Measurements from ENCODE around the gene ITPKC. TPM values are rescaled to one million over a fixed set of nuclear protein-coding genes. Genes with fewer than 3 reads are reported as not detected.

ITPKC gene
- total and polyA plus RNA-seq, 2 of the 13 experiments (the other 11 are each of a cell fraction or from before 2014, with no cell fraction given) = 6.9 to 11.2 TPM

DNA sequence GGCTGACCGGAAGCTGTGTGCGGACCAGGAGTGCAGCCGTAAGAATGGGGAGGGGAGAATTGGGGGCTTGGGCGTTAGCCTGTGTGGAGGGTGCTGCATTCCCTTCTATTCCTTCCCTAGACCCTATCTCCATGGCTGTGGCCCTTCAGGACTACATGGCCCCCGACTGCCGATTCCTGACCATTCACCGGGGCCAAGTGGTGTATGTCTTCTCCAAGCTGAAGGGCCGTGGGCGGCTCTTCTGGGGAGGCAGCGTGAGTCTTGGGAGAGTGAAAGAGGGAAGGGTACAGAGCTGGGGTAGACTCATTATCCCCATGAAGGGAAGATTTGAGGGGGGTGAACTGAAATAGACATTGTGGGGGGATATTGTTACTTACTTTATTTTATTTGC lies 58.7 kb downstream of the ITPKC start:
- Histone ChIP-seq H3K4me1 (ENCODE audit: insufficient read depth, low read length) (peaks cover 35% of the 10 kb centered on the region), H4K20me1 (ENCODE audit: insufficient read depth, low read length) (no peaks in the 10 kb centered on the region), H3K4me2 (ENCODE audit: low read depth, low read length) (no peak overlapping the region), H3K27ac (ENCODE audit: extremely low read length, insufficient read depth, low read length) (no peak overlapping the region), H3K9me3 (ENCODE audit: low read length) (no peaks in the 10 kb centered on the region), H3K4me3 (replicated peaks in 1 of 3; ENCODE audit: insufficient read depth in 1 of 3, low read depth in 2 of 3, low read length in 3 of 3) (no peak overlapping the region), H2AFZ (ENCODE audit: low read length) (no peak overlapping the region), H3K27me3 (ENCODE audit: control insufficient read depth in 1 of 2, insufficient read depth in 2 of 2, low read length in 2 of 2) (no peaks in the 10 kb centered on the region; a peak in 1 of 5 replicates), H3K9ac (ENCODE audit: insufficient read depth, low read depth, low read length) (no peak overlapping the region), H3K36me3 (replicated peaks in 1 of 2; ENCODE audit: control insufficient read depth in 1 of 2, insufficient read depth in 2 of 2, low read length in 2 of 2) (no peaks in the 10 kb centered on the region), H3K79me2 (ENCODE audit: insufficient read depth, low read length) (no peaks in the 10 kb centered on the region)
- in situ Hi-C loops (cut with HindIII; ENCODE audit: extremely low pct_ligation_motif_present, low pct_unique_long_range_greater_than_20kb) (no loop called here), intact Hi-C loops (cut with micrococcal nuclease; ENCODE audit: unreplicated experiment) (no loop called here)
- WGBS (ENCODE audit: low lambda C conversion rate) = 80% methylated on average over 6 of the region's 10 CpGs
- BruUV-seq (replicated peaks) = no TSS peak
- TF ChIP-seq, protein P1, sequence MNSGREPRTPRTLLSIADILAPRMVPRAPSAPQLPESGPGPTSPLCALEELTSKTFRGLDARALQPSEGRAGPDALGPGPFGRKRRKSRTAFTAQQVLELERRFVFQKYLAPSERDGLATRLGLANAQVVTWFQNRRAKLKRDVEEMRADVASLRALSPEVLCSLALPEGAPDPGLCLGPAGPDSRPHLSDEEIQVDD (CRISPR knock-in tag; IDR thresholded peaks at IDR 0.05; ENCODE audit: borderline replicate concordance) = no peak
- TF ChIP-seq, protein P2, sequence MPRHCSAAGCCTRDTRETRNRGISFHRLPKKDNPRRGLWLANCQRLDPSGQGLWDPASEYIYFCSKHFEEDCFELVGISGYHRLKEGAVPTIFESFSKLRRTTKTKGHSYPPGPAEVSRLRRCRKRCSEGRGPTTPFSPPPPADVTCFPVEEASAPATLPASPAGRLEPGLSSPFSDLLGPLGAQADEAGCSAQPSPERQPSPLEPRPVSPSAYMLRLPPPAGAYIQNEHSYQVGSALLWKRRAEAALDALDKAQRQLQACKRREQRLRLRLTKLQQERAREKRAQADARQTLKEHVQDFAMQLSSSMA (CRISPR knock-in tag; IDR thresholded peaks at IDR 0.05) = no peak
- TF ChIP-seq ZNF24 (IDR thresholded peaks at IDR 0.05) = no peak
- TF ChIP-seq SRSF9 (IDR thresholded peaks at IDR 0.05; ENCODE audit: borderline replicate concordance, insufficient read depth, low read depth, low read length, poor library complexity, severe bottlenecking) = no peak
- no peak for TF ChIP-seq ZFX (CRISPR knock-in tag; IDR thresholded peaks at IDR 0.05; ENCODE audit: low read depth)
- no peak for TF ChIP-seq ZNF224 (CRISPR knock-in tag; IDR thresholded peaks at IDR 0.05)
- TF ChIP-seq HNRNPL (IDR thresholded peaks at IDR 0.05; ENCODE audit: low read depth, low read length) = no peak
- no peak for TF ChIP-seq RFXANK (CRISPR knock-in tag; IDR thresholded peaks at IDR 0.05)
- TF ChIP-seq, protein P3, sequence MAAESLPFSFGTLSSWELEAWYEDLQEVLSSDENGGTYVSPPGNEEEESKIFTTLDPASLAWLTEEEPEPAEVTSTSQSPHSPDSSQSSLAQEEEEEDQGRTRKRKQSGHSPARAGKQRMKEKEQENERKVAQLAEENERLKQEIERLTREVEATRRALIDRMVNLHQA (CRISPR knock-in tag; IDR thresholded peaks at IDR 0.05) = no peak
- no peak for TF ChIP-seq STAT5B (CRISPR knock-in tag; IDR thresholded peaks at IDR 0.05)
- ChIA-PET CTCF (ENCODE audit: low intra/inter-chr PET ratio, low total read pairs) (no interaction called here), POLR2A (interaction anchor here (1.4 kb wide), 1 partner anchor 25 kb away, joined by 4 read pairs; the partner anchor contains the start of genes ACTMAP and SNRPA)
- no peak for FAIRE-seq
- no peak for DNase-seq (ENCODE audit: low spot score)
- no peak for ATAC-seq

Measured in HepG2 (cell line).